ENCODE measurements around the gene SAMM50. TPM values are rescaled to one million over a fixed set of nuclear protein-coding genes. Genes with fewer than 3 reads are reported as not detected.

The SAMM50 gene
- total and polyA plus RNA-seq, 2 experiments from 2014 or later, result 58.6 to 60.3 TPM

DNA sequence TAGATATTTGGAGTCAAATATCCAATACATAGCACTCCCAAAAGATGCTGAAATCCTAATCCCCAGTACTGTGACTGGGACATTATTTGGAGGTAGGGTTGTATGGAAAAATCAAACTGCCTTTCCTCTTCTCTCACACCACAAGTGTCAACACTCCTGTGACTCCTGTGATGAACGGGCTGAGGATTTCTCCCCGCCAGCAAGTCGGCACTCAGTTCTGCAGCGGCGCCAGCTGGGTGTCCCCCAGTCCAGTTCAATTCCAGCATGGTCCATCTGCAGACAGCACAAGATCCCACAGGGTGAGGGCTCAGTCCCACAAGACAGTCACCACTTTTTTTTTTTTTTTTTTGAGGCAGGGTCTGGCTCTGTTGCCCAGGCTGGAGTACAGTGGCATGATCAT, 64.6 kb downstream of the SAMM50 start:
- Histone ChIP-seq H4K20me1 (replicated peaks; ENCODE audit: insufficient read depth) (no peaks in the 10 kb centered on the region), H3K36me3 (ENCODE audit: insufficient read depth) (no peaks in the 10 kb centered on the region), H3K27ac (ENCODE audit: low read depth) (no peak overlapping the region), H3K27me3 (ENCODE audit: insufficient read depth) (peaks cover 2% of the 10 kb centered on the region; the same call in 1 of the 2 replicates), H2AFZ (no peak overlapping the region), H3F3A (replicated peaks; ENCODE audit: low read depth) (no peaks in the 10 kb centered on the region), H3K9me2 (ENCODE audit: insufficient read depth) (no peaks in the 10 kb centered on the region), H3K4me3 (no peak overlapping the region), H3K4me2 (no peak overlapping the region), H3K79me2 (replicated peaks; ENCODE audit: insufficient read depth) (no peaks in the 10 kb centered on the region), H3K4me1 (ENCODE audit: insufficient read depth) (peaks cover 2% of the 10 kb centered on the region; the same call in 1 of the 2 replicates)
- TF ChIP-seq, protein P1, sequence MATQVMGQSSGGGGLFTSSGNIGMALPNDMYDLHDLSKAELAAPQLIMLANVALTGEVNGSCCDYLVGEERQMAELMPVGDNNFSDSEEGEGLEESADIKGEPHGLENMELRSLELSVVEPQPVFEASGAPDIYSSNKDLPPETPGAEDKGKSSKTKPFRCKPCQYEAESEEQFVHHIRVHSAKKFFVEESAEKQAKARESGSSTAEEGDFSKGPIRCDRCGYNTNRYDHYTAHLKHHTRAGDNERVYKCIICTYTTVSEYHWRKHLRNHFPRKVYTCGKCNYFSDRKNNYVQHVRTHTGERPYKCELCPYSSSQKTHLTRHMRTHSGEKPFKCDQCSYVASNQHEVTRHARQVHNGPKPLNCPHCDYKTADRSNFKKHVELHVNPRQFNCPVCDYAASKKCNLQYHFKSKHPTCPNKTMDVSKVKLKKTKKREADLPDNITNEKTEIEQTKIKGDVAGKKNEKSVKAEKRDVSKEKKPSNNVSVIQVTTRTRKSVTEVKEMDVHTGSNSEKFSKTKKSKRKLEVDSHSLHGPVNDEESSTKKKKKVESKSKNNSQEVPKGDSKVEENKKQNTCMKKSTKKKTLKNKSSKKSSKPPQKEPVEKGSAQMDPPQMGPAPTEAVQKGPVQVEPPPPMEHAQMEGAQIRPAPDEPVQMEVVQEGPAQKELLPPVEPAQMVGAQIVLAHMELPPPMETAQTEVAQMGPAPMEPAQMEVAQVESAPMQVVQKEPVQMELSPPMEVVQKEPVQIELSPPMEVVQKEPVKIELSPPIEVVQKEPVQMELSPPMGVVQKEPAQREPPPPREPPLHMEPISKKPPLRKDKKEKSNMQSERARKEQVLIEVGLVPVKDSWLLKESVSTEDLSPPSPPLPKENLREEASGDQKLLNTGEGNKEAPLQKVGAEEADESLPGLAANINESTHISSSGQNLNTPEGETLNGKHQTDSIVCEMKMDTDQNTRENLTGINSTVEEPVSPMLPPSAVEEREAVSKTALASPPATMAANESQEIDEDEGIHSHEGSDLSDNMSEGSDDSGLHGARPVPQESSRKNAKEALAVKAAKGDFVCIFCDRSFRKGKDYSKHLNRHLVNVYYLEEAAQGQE (IDR thresholded peaks at IDR 0.05; ENCODE audit: unreplicated experiment), result no peak
- TF ChIP-seq ZNF114 (CRISPR knock-in tag; IDR thresholded peaks at IDR 0.05) (no peak), STAT1 (IDR thresholded peaks at IDR 0.05; ENCODE audit: unreplicated experiment) (no peak), EZH2phosphoT487 (IDR thresholded peaks at IDR 0.05; ENCODE audit: unreplicated experiment) (no peak), JUNB (IDR thresholded peaks at IDR 0.05; ENCODE audit: unreplicated experiment) (no peak), POLR2AphosphoS5 (IDR thresholded peaks at IDR 0.05; ENCODE audit: low read depth) (no peak), NANOG (IDR thresholded peaks at IDR 0.05; ENCODE audit: borderline replicate concordance) (no peak), CREB1 (CRISPR knock-in tag; IDR thresholded peaks at IDR 0.05; ENCODE audit: low read depth) (no peak)
- TF ChIP-seq, protein P2, sequence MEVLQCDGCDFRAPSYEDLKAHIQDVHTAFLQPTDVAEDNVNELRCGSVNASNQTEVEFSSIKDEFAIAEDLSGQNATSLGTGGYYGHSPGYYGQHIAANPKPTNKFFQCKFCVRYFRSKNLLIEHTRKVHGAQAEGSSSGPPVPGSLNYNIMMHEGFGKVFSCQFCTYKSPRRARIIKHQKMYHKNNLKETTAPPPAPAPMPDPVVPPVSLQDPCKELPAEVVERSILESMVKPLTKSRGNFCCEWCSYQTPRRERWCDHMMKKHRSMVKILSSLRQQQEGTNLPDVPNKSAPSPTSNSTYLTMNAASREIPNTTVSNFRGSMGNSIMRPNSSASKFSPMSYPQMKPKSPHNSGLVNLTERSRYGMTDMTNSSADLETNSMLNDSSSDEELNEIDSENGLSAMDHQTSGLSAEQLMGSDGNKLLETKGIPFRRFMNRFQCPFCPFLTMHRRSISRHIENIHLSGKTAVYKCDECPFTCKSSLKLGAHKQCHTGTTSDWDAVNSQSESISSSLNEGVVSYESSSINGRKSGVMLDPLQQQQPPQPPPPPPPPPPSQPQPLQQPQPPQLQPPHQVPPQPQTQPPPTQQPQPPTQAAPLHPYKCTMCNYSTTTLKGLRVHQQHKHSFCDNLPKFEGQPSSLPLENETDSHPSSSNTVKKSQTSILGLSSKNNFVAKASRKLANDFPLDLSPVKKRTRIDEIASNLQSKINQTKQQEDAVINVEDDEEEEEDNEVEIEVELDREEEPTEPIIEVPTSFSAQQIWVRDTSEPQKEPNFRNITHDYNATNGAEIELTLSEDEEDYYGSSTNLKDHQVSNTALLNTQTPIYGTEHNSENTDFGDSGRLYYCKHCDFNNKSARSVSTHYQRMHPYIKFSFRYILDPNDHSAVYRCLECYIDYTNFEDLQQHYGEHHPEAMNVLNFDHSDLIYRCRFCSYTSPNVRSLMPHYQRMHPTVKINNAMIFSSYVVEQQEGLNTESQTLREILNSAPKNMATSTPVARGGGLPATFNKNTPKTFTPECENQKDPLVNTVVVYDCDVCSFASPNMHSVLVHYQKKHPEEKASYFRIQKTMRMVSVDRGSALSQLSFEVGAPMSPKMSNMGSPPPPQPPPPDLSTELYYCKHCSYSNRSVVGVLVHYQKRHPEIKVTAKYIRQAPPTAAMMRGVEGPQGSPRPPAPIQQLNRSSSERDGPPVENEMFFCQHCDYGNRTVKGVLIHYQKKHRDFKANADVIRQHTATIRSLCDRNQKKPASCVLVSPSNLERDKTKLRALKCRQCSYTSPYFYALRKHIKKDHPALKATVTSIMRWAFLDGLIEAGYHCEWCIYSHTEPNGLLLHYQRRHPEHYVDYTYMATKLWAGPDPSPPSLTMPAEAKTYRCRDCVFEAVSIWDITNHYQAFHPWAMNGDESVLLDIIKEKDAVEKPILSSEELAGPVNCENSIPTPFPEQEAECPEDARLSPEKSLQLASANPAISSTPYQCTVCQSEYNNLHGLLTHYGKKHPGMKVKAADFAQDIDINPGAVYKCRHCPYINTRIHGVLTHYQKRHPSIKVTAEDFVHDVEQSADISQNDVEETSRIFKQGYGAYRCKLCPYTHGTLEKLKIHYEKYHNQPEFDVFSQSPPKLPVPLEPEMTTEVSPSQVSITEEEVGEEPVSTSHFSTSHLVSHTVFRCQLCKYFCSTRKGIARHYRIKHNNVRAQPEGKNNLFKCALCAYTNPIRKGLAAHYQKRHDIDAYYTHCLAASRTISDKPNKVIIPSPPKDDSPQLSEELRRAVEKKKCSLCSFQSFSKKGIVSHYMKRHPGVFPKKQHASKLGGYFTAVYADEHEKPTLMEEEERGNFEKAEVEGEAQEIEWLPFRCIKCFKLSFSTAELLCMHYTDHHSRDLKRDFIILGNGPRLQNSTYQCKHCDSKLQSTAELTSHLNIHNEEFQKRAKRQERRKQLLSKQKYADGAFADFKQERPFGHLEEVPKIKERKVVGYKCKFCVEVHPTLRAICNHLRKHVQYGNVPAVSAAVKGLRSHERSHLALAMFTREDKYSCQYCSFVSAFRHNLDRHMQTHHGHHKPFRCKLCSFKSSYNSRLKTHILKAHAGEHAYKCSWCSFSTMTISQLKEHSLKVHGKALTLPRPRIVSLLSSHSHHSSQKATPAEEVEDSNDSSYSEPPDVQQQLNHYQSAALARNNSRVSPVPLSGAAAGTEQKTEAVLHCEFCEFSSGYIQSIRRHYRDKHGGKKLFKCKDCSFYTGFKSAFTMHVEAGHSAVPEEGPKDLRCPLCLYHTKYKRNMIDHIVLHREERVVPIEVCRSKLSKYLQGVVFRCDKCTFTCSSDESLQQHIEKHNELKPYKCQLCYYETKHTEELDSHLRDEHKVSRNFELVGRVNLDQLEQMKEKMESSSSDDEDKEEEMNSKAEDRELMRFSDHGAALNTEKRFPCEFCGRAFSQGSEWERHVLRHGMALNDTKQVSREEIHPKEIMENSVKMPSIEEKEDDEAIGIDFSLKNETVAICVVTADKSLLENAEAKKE (CRISPR knock-in tag; IDR thresholded peaks at IDR 0.05), result no peak
- TF ChIP-seq, protein P3, sequence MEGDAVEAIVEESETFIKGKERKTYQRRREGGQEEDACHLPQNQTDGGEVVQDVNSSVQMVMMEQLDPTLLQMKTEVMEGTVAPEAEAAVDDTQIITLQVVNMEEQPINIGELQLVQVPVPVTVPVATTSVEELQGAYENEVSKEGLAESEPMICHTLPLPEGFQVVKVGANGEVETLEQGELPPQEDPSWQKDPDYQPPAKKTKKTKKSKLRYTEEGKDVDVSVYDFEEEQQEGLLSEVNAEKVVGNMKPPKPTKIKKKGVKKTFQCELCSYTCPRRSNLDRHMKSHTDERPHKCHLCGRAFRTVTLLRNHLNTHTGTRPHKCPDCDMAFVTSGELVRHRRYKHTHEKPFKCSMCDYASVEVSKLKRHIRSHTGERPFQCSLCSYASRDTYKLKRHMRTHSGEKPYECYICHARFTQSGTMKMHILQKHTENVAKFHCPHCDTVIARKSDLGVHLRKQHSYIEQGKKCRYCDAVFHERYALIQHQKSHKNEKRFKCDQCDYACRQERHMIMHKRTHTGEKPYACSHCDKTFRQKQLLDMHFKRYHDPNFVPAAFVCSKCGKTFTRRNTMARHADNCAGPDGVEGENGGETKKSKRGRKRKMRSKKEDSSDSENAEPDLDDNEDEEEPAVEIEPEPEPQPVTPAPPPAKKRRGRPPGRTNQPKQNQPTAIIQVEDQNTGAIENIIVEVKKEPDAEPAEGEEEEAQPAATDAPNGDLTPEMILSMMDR (conservative IDR thresholded peaks at IDR 0.05; ENCODE audit: low read depth in 2 of 2), result no peak
- peaks cover 2% of the 10 kb centered on the region; the same call in 2 of the 3 replicates for H3K4me1 Mint-ChIP-seq
- peaks cover 18% of the 10 kb centered on the region for H3K27me3 Mint-ChIP-seq (ENCODE audit: insufficient read depth, low read depth, poor library complexity)
- H3K9me3 Mint-ChIP-seq, result no peaks in the 10 kb centered on the region
- ATAC-seq (no peak), DNase-seq (ENCODE audit: low spot score) (no peak)
- no peak overlapping the region for H3K27ac Mint-ChIP-seq
- no peak overlapping the region for H3K4me3 Mint-ChIP-seq
- no peaks in the 10 kb centered on the region for H3K36me3 Mint-ChIP-seq (ENCODE audit: low read depth)
